ENCODE data around the gene GALNT6.

The GALNT6 gene

DNA sequence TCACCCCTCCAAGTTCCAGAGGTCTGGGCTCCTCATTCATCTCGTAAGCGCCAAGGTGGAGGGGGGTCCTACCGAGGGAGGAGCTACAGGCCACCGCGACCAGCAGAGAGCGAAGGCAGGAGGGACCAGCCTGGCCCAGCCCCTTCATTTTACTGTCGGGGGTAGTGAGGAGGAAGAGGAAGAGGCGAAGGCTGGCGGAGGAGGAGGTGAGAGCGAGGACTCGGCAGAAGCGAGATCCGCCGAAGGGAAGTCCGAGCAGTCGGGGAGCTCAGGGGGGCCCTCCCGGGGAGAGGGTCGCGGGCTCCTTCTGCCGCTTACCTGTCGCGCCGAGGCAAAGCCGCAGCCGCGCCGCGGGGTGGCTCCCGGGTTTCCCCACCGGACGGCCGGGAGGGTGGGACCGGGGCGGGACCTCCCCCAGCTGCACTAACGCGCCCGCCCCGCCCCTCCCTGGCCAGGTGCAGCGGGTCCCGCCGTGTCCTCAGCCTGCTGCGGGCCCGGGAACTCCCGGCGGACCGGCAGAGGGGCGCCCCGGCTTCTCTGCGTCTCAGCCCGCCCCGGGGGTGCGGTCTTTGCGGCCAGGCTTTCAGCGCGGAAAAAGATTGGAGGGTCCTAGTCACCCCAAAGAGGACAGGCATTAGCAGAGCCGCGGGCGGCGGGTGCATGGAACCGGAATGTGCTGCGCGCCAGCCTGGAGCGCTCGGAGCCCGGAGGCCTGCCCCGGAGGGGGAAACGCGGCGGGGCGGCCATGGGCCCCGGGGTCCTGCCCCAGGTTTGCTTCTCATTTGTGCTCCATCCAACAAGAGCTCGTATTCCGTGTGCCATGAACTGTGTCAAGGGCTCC, at the start of gene GALNT6:
Gene GALNT6 (minus strand): TSS at position 124 of the 841 bp plus-strand sequence. CDS start 11,625 bp downstream, outside the sequence.
- peak; percentile 69 to 74 for DNase-seq

- no peak for DNase-seq
Observed at GRCh38 chr12:51439330-51439729, 48.1 kb upstream of the GALNT6 start.

DNA sequence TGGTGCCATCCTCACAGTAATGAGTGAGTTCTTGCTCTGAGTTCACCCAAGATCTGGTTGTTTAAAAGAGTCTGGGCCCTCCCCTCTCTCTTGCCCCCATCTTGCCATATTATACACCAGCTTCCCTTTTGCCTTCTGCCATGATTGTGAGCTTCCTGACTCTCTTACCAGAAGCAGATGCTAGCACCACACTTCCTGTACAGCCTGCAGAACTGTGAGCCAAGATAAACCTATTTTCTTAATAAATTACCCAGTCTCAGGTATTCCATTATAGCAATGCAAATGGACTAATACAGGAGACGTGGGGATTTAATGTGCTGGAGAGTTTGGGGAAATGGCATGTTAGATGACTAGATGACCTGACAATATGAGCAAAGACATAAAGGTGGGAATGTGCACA, 46.2 kb upstream of the GALNT6 start:
- DNase-seq = no peak

GRCh38 chr12:51434305-51434704, 43.1 kb upstream of the GALNT6 start:
- no peak for DNase-seq

- no peak for DNase-seq
Observed at GRCh38 chr12:51432921-51433320, 41.7 kb upstream of the GALNT6 start.

GRCh38 chr12:51430196-51430895, 39.1 kb upstream of the GALNT6 start:
- no peak for DNase-seq

DNA sequence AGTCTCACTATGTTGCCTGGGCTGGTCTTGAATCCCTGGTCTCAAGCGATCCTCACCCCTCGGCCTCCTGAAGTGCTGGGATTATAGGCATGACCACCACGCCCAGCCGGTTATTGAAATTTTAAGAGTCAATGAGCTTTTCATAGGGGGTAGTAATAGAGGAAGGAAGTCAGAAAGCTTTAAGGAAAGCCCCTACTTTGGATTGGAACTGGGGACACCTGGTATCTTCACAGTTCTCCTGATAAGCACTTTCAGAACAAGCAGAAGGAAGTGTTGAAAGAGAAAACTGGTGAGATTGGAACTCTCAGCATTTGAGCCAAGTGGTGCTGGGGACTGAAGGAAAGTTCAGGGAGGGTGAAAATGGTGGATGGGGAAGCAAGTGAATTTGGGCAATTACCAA, 38.5 kb upstream of the GALNT6 start:
- no peak for DNase-seq

- no peak for DNase-seq
Observed at GRCh38 chr12:51428256-51428655, 37.0 kb upstream of the GALNT6 start.

- DNase-seq = peak; percentile 60 to 68
Observed at GRCh38 chr12:51424662-51425539, 33.7 kb upstream of the GALNT6 start, which contains the start of gene SLC4A8. Gene SLC4A8, plus strand, starts transcription at chr12:51424831. Its CDS starts 157 bp downstream, at chr12:51424988.

DNA sequence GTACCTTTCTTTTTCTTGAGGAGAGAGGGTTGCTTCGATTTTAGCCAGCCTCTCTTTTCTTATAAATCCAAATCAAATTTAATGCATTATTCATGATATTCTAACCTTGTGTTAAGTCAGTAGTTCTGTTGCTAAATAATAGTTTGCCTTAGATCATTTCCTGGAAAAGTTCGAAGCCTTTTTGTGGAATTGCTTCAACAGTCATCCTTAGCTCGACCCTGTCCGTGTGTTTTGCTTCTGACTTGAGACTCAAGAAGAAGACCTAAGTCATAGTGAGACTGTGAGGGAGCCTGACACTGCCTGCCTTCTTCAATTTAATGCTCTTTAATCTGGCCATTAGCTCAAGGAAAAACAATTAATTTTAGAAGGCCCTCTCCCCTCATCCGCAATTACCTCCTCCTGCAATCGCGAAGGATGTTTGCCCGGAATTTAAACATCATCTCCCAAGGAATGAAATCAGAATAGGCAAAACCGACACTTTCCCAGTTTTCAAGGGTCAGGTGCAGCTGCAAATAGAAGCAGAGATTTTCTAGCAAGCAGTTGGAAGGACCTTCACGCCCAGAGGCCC, 33.0 kb upstream of the GALNT6 start:
- DNase-seq = no peak

DNA sequence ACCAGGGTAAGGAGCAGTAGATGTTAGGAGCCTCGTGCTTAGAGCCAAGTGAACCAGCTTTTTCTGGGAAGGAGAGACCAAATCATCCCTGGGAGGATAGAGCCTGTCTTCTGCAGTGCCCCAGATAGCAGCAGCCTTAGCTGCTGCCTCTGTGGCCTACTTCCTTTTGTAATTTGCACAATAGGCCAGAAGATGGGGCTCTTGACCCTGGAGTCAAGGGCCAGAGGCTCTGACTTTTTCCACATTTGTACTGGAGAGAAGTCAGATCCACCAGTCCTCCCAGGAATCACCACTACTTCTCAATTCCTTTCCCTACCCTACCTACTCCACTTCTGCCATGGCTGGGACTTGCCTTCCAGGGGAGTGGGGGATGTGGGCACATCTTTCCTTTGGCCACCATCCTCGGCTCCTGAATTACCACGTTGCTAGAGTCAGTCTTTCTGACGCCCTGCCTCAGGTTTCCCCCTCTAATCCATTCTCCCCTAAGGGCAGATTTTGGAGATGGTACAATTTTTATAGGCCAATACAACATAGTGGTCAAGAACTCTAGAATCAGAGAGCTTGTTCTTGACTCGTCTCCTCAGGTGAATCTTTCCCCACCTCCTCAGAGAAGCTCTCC, 30.2 kb upstream of the GALNT6 start:
- DNase-seq = peak; percentile 28 to 48

GRCh38 chr12:51419425-51420193, 28.4 kb upstream of the GALNT6 start:
- DNase-seq = no peak

GRCh38 chr12:51417826-51418225, 26.6 kb upstream of the GALNT6 start:
- DNase-seq = no peak

- DNase-seq = no peak
Observed at GRCh38 chr12:51415931-51416330, 24.7 kb upstream of the GALNT6 start.

DNA sequence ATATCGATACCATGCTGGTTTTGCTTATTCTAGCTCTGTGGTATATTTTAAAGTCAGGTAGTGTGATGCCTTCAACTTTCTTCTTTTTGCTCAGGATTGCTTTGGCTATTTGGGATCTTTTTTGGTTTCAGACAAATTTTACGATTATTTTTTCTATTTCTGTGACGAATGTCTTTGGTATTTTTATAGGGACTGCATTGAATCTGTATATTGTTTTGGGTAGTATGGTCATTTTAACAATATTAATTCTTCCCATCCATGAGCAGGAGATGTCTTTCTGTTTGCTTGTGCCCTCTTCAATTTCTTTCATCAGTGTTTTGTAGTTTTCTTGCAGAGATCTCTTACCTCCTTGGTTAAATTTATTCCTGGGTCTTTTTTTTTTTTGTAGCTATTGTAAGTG, 22.6 kb upstream of the GALNT6 start:
- DNase-seq = no peak

DNA sequence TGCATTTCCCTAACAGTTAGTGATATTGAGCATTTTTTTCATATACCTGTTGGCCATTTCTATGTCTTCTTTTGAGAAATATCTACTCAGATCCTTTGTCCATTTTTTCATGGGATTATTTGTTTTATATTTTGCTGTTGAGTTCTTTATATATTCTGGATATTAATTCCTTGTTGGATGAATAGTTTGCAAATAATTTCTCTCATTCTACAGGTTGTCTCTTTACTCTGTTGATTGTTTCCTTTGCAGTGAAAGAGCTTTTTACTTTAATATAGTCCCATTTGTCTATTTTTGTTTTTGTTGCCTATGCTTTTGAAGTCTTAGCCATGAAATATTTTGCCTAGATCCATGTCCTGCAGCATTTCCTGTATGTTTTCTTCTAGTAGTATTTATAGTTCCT, 21.9 kb upstream of the GALNT6 start:
- DNase-seq = no peak

DNA sequence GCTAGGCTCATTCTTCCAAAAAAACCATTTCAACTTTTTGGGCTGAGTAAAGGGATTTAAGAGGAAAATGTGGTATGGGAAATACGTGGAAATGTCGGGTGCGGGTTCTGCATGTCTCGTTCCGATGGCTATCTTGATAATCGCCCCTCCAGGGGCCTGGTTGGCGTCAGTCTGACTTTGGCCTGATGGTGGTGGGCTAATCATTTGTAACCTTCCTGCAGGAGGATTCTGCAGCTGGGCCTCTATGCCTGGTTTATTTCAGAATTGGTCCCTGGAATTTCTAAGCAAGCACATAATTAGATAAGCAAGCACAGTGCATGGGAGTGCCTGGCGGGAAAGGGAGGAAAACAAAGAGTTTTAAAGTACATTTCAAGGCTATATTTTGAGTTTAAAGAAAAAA, 18.6 kb upstream of the GALNT6 start:
- DNase-seq = no peak

- no peak for DNase-seq
Observed at GRCh38 chr12:51407604-51408003, 16.4 kb upstream of the GALNT6 start.

DNA sequence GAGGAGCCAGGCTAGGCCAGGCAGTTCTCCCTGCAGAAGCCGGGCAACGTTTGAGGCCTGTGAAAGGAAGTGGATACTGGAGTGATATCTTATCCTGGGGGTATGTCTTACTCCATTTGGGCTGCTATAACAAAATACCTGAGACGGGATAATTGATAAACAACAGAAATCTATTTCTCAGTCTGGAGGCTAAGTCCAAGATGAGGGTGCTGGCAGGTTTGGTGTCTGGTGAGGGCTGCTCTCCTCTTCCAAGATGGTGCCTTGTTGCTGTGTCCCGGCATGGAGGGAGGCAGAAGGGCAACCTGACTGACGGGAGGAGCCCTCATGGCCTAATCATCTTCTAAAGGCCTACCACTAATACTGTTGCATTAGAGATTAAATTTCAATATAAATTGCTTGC, 15.7 kb upstream of the GALNT6 start:
- DNase-seq = no peak

DNA sequence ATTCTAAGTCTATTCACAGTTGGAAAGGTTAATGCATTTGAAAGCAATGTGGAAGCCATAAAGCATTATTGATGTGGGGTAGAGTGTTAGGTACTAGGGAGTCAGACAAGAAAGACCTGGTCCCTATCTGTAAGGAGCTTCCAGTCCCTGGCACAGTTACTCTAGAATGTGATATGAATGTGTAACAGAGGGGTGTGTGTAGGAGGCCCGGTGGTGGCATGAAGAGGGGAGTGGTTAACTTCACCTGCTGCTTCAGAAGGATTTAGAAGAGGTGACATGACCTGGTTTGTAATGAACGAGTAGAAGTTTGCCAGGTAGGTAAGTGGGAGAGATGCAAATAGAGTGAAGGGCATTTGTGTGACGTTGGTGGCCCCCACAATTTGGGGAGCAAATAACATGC, 15.1 kb upstream of the GALNT6 start:
- no peak for DNase-seq

- no peak for DNase-seq
Observed at GRCh38 chr12:51405801-51406207, 14.6 kb upstream of the GALNT6 start.

GRCh38 chr12:51404627-51405026, 13.4 kb upstream of the GALNT6 start:
- DNase-seq = no peak

All from activated CD4-positive, alpha-beta T cell treated with anti-CD3 and anti-CD28 coated beads for 4 hours (primary cell).